Tibial nerve (tissue), 4 donors: Measurements from ENCODE around the gene EYA2. TPM values are rescaled to one million over a fixed set of nuclear protein-coding genes. Genes with fewer than 3 reads are reported as not detected.
"Not testable (repeated sequence)": the region's sequence is repeated elsewhere in the genome, so short reads cannot be mapped to it uniquely, and the experiment has no call there.

ENCODE experiments used
- DNase-seq, 2 donors: peaks; one replicate each; pipeline ENCODE4 v3.0.0-alpha.2; 2019; ENCODE audit warnings: low spot score in 2 of 2
- H3K27ac ChIP-seq, 4 donors: fragments of 200-600 bp; sonication (generic) in 3 of 4; one replicate each; pipeline ENCODE4 v1.5.1; 2017 to 2019; ENCODE audit warnings: mild to moderate bottlenecking in 1 of 4
- H3K27me3 ChIP-seq, 2 donors: fragments of 200-600 bp; sonication (generic) in 1 of 2; one replicate each; pipeline versions ENCODE4 v1.5.1 to v1.6.0; 2017 to 2019
- H3K36me3 ChIP-seq, 3 donors: fragments of 200-600 bp; sonication (generic); one replicate each; pipeline ENCODE4 v1.5.1; 2018 to 2019
- H3K4me1 ChIP-seq, 4 donors: fragments of 200-600 bp; sonication (generic) in 3 of 4; one replicate each; pipeline ENCODE4 v1.5.1; 2017 to 2019
- H3K4me3 ChIP-seq, 4 donors: fragments of 200-600 bp; sonication (generic) in 3 of 4; one replicate each; pipeline ENCODE4 v1.5.1; 2017 to 2019; ENCODE audit warnings: mild to moderate bottlenecking in 1 of 4, moderate library complexity in 1 of 4
- H3K9me3 ChIP-seq, 4 donors: fragments of 200-600 bp; sonication (generic) in 3 of 4; one replicate each; pipeline ENCODE4 v1.5.1; 2017 to 2019
- EP300 ChIP-seq, 2 donors: sonication (generic); formaldehyde crosslinking; IDR thresholded peaks; one replicate each; pipeline ENCODE4 v1.6.1; 2017; ENCODE audit warnings: antibody characterized with exemption in 2 of 2, mild to moderate bottlenecking in 1 of 2
- POLR2A ChIP-seq, 2 donors: fragments of 450-650 bp; IDR thresholded peaks; one replicate each; pipeline ENCODE4 v1.6.1; 2017; ENCODE audit warnings: antibody characterized with exemption in 2 of 2, mild to moderate bottlenecking in 2 of 2, moderate library complexity in 2 of 2
- WGBS, 2 donors: methylation state at CpG; one replicate each; pipeline ENCODE4 v1.1.5; 2018; 5-methylcytosine and 5-hydroxymethylcytosine counted together
- total RNA-seq, 4 donors: library from RNA; depleted of rRNA; stranded (reverse); fragments of >200 nt; gene quantifications; one replicate each; pipeline ENCODE4 v1.1.0, GENCODE V29; 2016
- TF ChIP-seq, protein P1 (sequence below), 5 experiments: fragments of 200-600 bp in 3 of 5; fragments of 450-650 bp in 2 of 5; sonication (generic) in 3 of 5; IDR thresholded peaks; one replicate each; pipeline ENCODE4 v1.5.1; 2016 to 2019; ENCODE audit warnings: antibody characterized with exemption in 5 of 5, mild to moderate bottlenecking in 3 of 5, moderate library complexity in 2 of 5

The EYA2 gene
- total RNA-seq, 4 donors from 2014 or later = 13.8 to 25.5 (median 20.2) TPM

DNA sequence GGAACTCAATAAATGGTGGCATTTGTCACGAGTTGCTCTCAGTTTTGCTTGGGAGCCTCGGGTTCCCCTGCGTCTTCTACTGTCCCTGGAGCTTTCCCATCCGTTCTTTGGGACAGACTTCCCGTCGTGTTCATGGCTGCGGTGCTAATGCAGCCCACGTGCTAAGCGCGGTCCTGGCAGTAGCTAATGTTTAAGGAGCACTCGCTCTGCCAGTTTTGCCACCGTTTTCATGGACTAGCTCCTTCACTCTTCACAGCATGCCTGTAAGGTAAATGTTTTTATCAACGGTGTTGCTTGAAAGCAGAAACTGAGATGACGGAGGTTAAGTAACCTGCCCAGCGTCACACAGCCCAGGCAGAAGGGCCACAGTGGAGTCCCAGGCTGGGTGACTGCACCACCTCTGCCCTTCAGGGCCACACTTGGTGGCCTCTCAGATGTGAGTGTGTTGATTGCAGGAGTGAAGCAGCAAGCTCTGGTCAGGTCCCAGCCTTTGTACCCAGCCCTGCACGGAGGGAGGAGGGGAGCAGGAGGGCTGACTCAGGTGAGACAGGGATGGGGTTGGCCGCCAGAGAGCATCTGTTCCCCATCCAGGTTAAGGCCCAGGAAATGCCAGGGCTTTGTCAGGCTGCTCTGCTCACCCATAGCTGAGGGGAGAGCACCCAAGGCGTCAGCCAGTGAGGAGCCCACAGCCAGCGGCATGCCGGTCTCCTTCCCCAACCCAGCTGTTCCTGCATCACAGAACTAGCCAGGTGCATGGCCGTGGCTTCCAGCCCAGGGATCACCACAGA lies 280.0 kb downstream of the EYA2 start:
- no peaks in the 10 kb centered on the region for H3K27me3 ChIP-seq
- peaks cover 0 to 11% (median 2%) of the 10 kb centered on the region in 4 donors for H3K4me1 ChIP-seq
- 87 to 92% methylated on average over 21 of the region's 21 CpGs for WGBS, 2 donors
- H3K9me3 ChIP-seq = no peaks in the 10 kb centered on the region
- H3K4me3 ChIP-seq = no peak overlapping the region
- no peak for DNase-seq
- peaks cover 0 to 31% (median 0%) of the 10 kb centered on the region in 3 donors for H3K36me3 ChIP-seq
- peak overlapping the region in 1 of 4 donors; percentile 29 for H3K27ac ChIP-seq
- TF ChIP-seq EP300 (IDR thresholded peaks at IDR 0.05) = no peak
- TF ChIP-seq, protein P1, sequence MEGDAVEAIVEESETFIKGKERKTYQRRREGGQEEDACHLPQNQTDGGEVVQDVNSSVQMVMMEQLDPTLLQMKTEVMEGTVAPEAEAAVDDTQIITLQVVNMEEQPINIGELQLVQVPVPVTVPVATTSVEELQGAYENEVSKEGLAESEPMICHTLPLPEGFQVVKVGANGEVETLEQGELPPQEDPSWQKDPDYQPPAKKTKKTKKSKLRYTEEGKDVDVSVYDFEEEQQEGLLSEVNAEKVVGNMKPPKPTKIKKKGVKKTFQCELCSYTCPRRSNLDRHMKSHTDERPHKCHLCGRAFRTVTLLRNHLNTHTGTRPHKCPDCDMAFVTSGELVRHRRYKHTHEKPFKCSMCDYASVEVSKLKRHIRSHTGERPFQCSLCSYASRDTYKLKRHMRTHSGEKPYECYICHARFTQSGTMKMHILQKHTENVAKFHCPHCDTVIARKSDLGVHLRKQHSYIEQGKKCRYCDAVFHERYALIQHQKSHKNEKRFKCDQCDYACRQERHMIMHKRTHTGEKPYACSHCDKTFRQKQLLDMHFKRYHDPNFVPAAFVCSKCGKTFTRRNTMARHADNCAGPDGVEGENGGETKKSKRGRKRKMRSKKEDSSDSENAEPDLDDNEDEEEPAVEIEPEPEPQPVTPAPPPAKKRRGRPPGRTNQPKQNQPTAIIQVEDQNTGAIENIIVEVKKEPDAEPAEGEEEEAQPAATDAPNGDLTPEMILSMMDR (IDR thresholded peaks at IDR 0.05) = no peak
- TF ChIP-seq POLR2A (IDR thresholded peaks at IDR 0.05) = no peak

DNA sequence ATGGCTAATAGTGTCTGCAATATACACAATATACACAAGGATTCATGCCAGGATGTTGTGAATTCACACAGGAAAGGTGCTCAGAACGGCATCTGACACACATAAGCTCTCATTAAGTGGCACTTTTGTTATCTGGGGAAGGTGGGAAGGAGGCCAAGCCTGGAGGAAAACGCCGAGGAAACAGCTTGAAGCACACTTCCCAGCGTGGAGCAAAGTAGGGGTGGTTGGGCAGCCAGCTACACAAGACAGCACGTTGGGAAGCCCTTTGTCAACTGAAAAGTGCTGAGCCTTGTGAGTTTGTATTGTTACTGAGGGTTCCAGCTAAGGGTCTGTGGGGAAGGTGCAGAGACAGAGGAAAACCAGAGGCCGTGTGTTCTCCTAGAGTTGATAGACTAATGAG lies 280.9 kb downstream of the EYA2 start:
- no peaks in the 10 kb centered on the region for H3K9me3 ChIP-seq
- peaks cover 0 to 39% (median 0%) of the 10 kb centered on the region in 3 donors for H3K36me3 ChIP-seq
- no peaks in the 10 kb centered on the region for H3K27me3 ChIP-seq
- no peak overlapping the region for H3K27ac ChIP-seq
- TF ChIP-seq, protein P1 (IDR thresholded peaks at IDR 0.05) = no peak
- TF ChIP-seq EP300 (IDR thresholded peaks at IDR 0.05) (no peak), POLR2A (IDR thresholded peaks at IDR 0.05) (no peak)
- 40 to 53% methylated on average over 6 of the region's 6 CpGs for WGBS, 2 donors
- H3K4me3 ChIP-seq = no peak overlapping the region
- H3K4me1 ChIP-seq = peaks cover 0 to 11% (median 2%) of the 10 kb centered on the region in 4 donors
- DNase-seq = no peak

DNA sequence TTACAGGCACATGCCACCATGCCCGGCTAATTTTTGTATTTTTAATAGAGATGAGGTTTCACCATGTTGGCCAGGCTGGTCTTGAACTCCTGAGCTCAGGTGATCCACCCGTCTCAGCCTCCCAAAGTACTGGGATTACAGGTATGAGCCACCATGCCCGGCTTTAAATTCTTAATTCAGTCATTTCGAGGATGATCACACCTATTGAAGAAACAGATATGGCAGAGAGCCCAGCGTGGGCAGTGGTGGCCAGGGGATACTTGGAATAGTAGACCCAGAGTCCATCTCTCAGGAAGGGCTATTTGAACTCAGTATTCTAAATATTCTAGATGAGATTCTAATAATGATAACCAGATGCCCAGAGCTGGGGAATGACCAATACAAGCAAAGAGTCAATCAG lies 281.6 kb downstream of the EYA2 start:
- WGBS, 2 donors = 80 to 91% methylated on average over 5 of the region's 5 CpGs
- H3K4me3 ChIP-seq, DNase-seq, H3K27ac ChIP-seq, H3K4me1 ChIP-seq, H3K27me3 ChIP-seq, H3K9me3 ChIP-seq: not testable (repeated sequence)
- peaks cover 0 to 46% (median 0%) of the 10 kb centered on the region in 3 donors for H3K36me3 ChIP-seq

DNA sequence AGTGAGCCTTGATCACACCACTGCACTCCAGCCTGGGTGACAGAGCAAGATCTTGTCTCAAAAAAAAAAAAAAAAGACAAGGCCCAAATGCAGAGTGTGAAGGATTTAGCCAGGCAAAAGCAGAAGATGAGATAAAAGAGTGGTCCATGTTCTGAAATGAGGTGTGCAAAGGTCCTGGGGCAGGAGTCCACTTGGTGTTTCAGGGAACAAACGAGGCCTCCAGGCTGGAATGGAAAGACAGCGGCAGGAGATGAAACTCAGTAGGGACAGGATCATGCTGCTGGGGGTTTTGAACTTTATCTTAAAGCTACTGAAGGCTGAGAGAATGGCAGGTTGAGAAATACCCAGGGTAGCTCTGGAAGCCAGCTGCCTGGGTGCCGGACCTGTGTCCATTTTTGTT lies 283.6 kb downstream of the EYA2 start:
- Histone ChIP-seq H3K27me3 (no peaks in the 10 kb centered on the region), H3K9me3 (no peaks in the 10 kb centered on the region), H3K4me3 (no peak overlapping the region), H3K36me3 (peaks cover 0 to 43% (median 0%) of the 10 kb centered on the region in 3 donors), H3K27ac (no peak overlapping the region), H3K4me1 (no peaks in the 10 kb centered on the region)
- WGBS, 2 donors = 81 to 99% methylated on average over 3 of the region's 3 CpGs
- no peak for DNase-seq
- TF ChIP-seq, protein P1 (IDR thresholded peaks at IDR 0.05) = no peak
- TF ChIP-seq POLR2A (IDR thresholded peaks at IDR 0.05) (no peak), EP300 (IDR thresholded peaks at IDR 0.05) (no peak)

DNA sequence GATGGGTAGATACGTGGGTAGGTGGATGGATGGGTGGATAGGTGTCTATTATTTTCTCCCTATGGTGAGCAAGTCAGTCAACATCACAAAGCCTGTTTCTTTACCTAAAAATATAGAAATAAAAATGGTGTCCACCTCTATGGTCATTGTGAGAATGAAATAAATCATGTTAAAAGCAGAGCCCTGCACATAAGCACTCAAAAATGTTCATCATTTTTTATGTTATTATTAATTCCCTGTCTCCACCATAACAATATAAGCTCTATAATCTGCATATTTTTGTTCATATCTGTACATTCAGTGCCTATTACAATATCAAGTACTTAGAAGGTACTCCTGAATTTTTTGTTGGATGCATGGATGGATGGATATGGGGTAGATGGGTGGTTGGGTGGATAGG lies 284.2 kb downstream of the EYA2 start:
- Histone ChIP-seq H3K4me1 (no peaks in the 10 kb centered on the region), H3K4me3 (no peak overlapping the region), H3K27ac (no peak overlapping the region), H3K27me3 (no peaks in the 10 kb centered on the region), H3K36me3 (peaks cover 0 to 45% (median 0%) of the 10 kb centered on the region in 3 donors), H3K9me3 (no peaks in the 10 kb centered on the region)
- no peak for TF ChIP-seq POLR2A (IDR thresholded peaks at IDR 0.05)
- TF ChIP-seq EP300 (IDR thresholded peaks at IDR 0.05) = no peak
- TF ChIP-seq, protein P1 (IDR thresholded peaks at IDR 0.05) = no peak
- WGBS, 2 donors = 87 to 93% methylated on average over 1 of the region's 1 CpG
- DNase-seq = no peak
